Measurements from ENCODE around the gene PTGES2.
"Not testable (repeated sequence)": the region's sequence is repeated elsewhere in the genome, so short reads cannot be mapped to it uniquely, and the experiment has no call there.

PTGES2 gene

GRCh38 chr9:128136816-128137793 lies 9.6 kb upstream of the PTGES2 start:
- no peak for DNase-seq

- not testable (repeated sequence) for DNase-seq
Observed at GRCh38 chr9:128135561-128135960, 8.0 kb upstream of the PTGES2 start.

GRCh38 chr9:128132139-128132538 lies 4.6 kb upstream of the PTGES2 start:
- not testable (repeated sequence) for DNase-seq

GRCh38 chr9:128131346-128131745 lies 3.8 kb upstream of the PTGES2 start:
- DNase-seq: not testable (repeated sequence)

GRCh38 chr9:128130651-128131050 lies 3.1 kb upstream of the PTGES2 start:
- not testable (repeated sequence) for DNase-seq

- DNase-seq: not testable (repeated sequence)
Observed at GRCh38 chr9:128129976-128130590, 2.6 kb upstream of the PTGES2 start.

- no peak for DNase-seq
Observed at GRCh38 chr9:128128836-128129590, 1.5 kb upstream of the PTGES2 start.

GRCh38 chr9:128127990-128128835 lies 684 bp upstream of the PTGES2 start:
- DNase-seq: peak; percentile 82

GRCh38 chr9:128125580-128126354 lies 1.8 kb downstream of the PTGES2 start:
- no peak for DNase-seq

GRCh38 chr9:128124873-128125579 lies 2.5 kb downstream of the PTGES2 start:
- no peak for DNase-seq

GRCh38 chr9:128124451-128124850 lies 3.1 kb downstream of the PTGES2 start:
- no peak for DNase-seq

GRCh38 chr9:128123451-128124080 lies 4.0 kb downstream of the PTGES2 start:
- DNase-seq: no peak

- no peak for DNase-seq
Observed at GRCh38 chr9:128122809-128123175, 4.7 kb downstream of the PTGES2 start.

- DNase-seq: no peak
Observed at GRCh38 chr9:128121924-128122808, 5.4 kb downstream of the PTGES2 start.

GRCh38 chr9:128121466-128121810 lies 6.1 kb downstream of the PTGES2 start:
- no peak for DNase-seq

- no peak for DNase-seq
Observed at GRCh38 chr9:128120741-128121465, 6.6 kb downstream of the PTGES2 start.

- DNase-seq: no peak
Observed at GRCh38 chr9:128120061-128120740, 7.3 kb downstream of the PTGES2 start.
